ENCODE data around the gene OAS3.

DNA sequence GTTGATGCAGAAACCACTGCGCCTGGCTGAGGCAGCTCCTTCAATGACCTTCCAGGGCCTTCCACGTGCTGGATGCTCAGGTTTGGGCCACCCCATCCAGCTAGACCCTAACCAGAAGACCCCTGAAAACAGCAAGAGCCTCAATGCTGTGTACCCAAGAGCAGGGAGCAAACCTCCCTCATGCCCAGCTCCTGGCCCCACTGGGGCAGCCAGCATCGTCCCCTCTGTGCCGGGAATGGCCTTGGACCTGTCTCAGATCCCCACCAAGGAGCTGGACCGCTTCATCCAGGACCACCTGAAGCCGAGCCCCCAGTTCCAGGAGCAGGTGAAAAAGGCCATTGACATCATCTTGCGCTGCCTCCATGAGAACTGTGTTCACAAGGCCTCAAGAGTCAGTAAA lies 10.5 kb downstream of the OAS3 start:
- TF ChIP-seq, protein P1, sequence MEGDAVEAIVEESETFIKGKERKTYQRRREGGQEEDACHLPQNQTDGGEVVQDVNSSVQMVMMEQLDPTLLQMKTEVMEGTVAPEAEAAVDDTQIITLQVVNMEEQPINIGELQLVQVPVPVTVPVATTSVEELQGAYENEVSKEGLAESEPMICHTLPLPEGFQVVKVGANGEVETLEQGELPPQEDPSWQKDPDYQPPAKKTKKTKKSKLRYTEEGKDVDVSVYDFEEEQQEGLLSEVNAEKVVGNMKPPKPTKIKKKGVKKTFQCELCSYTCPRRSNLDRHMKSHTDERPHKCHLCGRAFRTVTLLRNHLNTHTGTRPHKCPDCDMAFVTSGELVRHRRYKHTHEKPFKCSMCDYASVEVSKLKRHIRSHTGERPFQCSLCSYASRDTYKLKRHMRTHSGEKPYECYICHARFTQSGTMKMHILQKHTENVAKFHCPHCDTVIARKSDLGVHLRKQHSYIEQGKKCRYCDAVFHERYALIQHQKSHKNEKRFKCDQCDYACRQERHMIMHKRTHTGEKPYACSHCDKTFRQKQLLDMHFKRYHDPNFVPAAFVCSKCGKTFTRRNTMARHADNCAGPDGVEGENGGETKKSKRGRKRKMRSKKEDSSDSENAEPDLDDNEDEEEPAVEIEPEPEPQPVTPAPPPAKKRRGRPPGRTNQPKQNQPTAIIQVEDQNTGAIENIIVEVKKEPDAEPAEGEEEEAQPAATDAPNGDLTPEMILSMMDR (conservative IDR thresholded peaks at IDR 0.05; ENCODE audit: low read length) = no peak
- TF ChIP-seq EZH2phosphoT487 (IDR thresholded peaks at IDR 0.05; ENCODE audit: borderline replicate concordance) = no peak
